ENCODE data around the gene CLEC2L.

GRCh38 chr7:139559364-139560105, 36.0 kb downstream of the CLEC2L start:
- no peak for TF ChIP-seq CTCF (optimal IDR thresholded peaks at IDR 0.05 in 1 of 3, IDR thresholded peaks at IDR 0.05 in 1 of 3, conservative IDR thresholded peaks at IDR 0.05 in 1 of 3; ENCODE audit: extremely low read depth in 1 of 3, insufficient read depth in 2 of 3, low read length in 3 of 3)
- TF ChIP-seq EZH2 (IDR thresholded peaks at IDR 0.05; ENCODE audit: low read length), result no peak

Measured in keratinocyte (primary cell).